Right forelimb (tissue), 1 donor: ENCODE measurements around the gene RALGAPA2.

ENCODE experiments used
- DNase-seq: peaks from one replicate; pipeline ENCODE4 v3.0.0-alpha.2; 2018

The RALGAPA2 gene

DNA sequence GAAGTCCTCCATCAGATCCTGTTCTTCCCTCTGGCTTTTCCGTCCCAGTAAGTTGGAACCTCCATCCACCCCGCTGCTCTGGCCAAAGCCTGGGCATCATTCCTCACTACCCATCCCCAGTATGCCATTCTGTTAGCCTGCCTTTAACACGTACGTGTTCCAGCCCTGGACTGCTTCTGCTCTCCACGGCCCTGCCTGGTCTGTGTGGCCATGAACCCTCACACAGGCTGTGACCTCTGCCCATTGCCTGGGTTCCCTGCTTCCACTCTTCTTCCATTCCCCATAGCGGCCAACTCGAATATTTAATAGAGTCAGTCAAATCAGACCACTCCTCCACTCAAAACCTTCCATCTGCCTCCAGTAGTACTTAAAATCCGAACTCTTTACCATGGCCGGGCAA, 29.4 kb downstream of the RALGAPA2 start:
- DNase-seq = no peak

DNA sequence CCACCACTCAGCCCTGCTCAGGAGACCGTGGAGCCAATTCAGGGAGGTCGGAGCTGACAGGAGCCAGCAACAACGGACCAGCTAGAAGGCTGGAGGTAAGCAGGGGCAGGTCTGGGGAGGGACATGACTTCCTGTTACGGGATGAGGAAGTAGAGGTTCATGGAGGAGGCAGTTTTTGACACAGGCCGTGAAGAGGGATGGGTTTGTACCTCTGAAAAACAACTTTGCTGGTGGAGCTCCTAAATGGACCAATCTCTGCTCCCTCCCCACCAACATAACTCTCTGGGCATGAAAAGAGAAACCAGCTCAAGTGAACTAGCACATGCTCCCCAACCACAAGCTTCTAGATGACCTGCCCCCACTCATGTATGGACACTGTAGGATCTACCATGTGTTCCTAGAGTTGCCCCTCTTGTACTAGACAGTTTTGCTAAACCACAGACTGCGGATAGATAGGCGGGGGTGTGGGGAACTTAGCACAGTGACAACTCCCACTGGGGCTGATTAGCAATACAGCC, 31.4 kb downstream of the RALGAPA2 start:
- no peak for DNase-seq

DNA sequence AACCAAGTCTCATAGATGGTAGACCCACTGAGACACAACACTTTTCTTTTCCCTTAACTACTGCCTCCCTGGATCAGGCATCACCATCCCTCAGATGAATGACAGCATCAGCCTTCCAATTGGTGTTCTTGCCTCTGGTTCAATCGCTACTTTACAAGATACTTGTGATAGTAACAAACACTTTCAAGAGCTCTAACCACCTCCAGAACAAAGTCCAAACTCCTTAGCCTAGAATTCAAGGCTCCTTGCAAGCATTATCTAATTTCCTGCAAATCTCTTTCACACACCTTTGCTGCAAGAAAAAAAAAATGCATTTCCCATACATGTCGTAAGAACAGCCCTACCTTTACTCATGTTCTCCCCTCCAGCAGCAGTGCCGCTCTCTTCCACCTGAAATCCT, 33.1 kb downstream of the RALGAPA2 start:
- no peak for DNase-seq

DNA sequence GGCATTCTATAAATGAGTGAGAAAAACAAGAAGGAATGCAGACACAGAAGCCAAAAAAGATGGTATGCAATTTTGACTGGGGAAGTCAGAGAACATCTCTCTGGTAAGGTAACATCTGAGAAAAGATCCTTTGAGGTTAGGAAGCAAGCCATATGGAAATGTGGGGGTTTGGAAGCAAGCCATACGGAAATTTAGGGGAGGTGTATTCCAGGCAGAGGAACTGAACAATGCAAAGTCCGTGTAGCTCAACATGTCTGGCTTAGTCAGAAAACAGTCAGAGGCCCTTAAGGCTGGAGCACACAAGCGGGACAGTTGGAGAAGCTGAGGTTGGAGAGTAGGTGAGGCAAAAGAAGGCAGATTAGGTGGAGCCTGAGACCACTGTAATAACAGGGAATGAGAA, 35.3 kb downstream of the RALGAPA2 start:
- DNase-seq = no peak

DNA sequence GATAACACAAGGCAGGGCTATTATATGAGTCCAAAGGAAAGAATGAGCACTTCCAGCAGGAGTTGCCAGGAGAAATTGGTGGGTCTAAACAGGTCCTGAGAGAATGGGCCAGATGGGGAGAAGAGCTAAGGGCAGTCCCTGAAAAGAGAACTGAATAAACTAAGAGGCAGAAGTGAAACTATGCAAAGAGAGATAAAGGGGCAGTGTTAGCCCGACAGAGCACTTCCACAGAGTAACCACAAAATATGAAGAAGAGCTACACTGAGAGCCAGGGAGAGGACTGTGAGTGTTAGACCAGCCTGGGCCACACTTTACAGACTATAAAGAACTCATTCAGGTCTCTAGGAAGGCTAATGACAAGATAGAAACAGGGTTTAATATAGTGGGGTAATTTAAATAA, 43.8 kb downstream of the RALGAPA2 start:
- DNase-seq = no peak

DNA sequence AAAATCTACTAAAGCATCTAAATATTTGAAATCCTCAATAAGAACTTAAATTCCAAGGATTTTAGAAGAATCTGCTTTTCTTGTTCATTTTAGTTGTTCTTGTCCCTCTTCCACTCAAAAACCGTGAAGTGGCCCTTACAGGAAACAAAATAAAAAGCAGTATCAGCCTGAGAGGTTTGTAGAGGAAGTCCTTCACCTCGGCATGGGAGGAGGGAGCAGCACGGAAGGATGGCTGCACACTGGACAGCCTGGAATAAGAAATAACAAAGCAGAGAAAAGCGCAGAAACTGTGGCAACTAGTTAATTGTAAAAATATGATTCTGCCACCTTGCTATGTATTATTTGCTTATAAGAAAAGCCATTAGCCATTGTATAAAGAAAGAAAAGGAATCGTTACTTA, 46.1 kb downstream of the RALGAPA2 start:
- no peak for DNase-seq

DNA sequence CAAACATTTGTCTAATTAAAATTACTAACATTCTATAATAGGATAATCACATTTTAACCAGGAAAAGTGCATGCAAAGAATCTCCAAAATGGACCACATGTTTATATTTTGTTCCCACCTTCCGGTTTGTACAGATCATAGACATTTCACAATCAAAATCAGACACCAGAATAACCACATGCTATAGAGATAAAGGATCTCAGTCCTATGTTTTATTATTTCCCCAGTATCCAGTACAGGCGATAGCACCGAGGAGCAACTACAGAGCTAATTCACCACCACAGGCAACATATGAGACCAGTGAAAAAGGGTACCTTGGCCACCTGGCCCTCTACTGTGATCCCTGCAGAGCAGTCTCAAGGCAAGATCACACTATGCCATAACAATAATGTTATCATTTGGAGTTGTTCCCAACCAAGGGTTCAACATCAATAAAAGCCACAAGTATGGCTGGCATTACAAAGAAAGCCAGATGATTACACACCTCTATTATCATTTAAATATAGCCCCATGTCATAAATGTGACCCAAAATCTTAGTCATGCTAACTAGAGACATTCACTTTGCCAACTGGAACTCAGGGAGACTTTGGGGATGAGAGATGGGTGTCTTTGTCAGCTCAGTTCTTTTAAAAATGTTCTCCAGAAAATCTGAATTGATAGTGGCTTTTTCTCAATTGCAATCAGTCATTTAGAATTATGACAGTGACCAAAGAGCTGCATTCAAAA, 46.7 kb downstream of the RALGAPA2 start:
- DNase-seq = no peak

DNA sequence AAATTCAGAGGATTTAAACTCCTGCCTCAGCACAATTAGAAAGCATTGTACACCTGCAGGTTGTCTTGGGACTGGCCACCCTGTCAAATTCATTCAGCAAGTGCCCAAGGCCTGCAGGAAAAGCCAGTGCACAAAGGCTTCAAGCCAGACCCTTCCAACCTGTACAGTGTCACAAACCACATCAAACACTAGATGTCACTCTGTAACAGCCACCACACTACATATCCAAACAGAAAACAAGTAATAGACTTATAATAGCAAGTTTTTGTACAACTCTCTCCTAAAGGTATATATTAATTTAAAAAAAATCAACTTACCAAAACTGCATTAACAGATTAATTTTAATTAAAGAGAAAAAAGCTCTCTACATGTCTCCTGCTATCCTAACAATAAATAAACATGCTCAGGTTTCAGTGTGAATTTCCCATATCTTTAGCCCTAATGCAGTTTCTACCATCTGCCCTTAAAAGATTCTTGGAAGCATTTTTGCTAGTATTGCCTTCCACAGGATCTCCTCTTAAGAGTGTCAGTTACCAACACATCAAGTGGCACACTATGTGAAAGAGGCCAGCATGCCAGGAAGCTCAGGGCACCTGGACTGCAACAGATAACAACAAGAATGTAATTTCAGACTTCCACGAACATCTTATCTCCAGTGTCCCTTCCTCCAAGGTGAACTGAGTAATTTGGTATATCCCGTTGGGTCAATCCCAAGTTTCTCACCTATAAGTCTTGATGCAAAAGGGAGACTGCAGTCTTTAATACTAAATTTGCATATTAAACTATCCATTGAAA, 47.5 kb downstream of the RALGAPA2 start:
- no peak for DNase-seq

DNA sequence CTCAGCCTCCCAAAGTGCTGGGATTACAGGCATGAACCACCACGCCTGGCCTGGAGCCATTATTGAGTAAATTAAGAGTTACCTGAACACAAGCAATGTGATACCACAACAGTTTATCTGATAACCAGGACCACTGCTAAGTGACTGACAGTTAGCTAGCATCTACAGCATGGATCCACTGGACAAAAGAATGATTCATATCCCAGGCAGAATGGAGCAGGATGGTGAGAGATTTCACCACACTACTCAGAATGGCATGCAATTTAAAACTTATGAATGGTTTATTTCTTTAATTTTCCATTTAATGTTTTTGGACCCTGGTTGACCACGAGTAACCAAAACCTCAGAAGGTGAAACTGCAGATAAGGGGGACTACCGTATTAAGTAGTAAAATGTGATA, 48.6 kb downstream of the RALGAPA2 start:
- no peak for DNase-seq

DNA sequence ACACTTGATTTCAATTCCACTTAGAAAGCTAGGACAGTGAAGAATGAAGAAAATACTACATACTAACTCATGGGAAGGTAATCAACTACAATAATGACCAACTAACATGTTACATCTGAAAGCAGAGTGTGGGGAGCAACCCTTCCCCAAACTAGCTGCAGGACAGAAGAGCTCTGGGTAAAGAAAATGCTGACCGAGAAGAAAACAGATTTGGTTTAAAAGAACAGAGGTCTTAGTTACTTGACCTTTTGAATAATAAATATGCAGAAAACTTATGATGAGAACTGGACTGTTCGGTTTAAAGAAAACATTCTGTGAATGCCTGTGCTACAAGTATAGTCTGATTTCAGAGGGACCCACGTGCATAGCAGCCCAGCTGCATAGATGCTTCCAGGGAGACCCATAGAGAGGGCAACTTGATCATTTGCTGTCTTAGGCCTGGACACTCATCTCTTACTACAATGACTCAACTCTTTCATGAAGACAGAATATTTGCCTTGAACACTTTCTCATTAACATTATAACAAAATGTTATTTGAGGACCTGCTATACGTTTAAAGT, 53.5 kb downstream of the RALGAPA2 start:
- DNase-seq = no peak

DNA sequence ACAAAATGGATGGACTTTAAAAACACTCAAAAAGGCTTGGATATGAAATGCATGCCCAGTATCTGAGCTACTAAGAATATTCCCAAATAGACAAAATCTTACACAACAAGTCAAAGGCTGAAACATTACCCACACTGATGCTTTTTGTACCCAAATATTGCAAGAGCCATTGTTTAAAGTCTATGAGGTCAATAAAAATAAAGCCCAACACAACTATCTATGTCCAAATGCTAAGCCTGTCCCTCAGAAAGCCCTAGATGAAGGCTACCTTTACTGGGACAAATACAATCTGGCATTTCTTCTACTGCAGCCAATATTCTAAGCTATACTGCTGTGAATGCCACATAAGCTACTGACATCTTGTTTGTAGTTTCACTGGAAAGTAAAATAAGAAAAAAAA, 54.3 kb downstream of the RALGAPA2 start:
- DNase-seq = no peak

DNA sequence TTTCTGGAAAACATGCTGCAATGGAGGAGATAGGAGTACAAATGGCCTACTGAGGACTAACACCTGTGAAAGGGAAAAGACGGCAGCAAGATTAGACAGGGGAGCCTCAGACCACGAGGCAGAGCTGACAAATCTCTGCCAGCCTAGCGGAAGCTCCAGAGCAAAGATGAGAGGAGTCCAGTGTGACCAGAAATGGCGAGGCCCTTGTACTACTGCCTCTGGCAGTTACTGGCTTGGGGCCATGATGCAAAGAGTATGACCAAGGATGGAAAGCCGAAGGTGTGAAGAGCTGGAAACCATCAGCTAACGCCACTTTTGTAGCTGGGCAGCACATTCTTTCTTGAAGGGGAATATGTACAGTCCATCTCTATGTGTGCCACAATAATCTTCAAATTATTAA, 55.4 kb downstream of the RALGAPA2 start:
- DNase-seq = no peak

DNA sequence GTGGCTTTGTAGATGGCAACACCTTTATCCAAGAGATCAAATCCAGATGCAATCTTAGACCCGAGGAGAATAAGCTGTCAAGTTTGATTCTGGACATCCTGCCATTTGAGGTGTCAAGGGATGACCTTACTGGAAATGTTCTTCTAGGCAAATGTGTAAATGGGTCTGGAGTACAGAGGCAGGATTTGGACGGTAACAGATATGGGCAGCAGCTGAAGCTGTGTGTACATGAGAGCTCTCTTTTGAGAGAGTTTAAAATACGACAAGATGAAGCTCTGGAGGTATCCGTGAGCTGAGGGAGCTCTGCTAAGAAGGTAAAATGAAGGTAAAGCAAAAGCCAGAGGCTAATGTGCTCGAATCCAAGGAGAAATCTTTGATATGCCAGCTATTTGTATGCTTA, 56.6 kb downstream of the RALGAPA2 start:
- no peak for DNase-seq

DNA sequence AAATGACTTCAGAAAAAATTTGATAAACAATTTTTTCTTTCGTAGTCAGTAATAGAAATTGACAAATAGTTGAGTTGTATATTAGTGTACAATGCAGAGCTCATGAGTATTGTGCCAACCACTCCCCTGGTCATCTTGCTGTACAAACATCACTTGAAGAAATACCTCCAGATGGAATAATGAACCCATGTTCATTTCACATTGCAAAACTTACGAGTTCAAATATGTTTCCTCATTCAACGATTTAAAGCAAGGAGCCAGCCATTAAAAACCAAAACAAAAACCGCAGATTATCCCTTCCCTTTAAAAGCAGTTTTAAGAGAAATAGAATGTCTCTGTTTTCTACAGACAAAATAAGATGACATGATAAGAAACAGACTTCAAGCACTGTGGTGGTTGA, 62.5 kb downstream of the RALGAPA2 start:
- no peak for DNase-seq

DNA sequence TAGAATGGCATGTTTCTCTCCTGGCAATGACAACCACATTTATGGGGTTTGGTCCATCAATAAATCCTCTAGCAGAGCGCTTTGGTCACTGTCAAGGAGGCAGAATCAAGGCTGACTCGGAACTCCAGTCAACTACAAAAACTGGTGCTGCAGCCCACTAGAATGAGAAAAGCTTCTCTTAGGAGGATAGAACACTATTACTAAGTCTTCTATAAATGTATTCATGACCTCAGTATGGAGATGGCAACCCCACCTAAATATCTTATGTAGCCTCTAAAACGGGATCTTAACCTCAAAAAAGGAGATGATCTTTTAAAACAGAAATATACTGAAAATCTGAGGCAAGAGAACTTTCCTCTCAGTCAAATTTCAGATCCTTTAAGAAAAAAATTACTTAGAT, 68.5 kb downstream of the RALGAPA2 start:
- no peak for DNase-seq

DNA sequence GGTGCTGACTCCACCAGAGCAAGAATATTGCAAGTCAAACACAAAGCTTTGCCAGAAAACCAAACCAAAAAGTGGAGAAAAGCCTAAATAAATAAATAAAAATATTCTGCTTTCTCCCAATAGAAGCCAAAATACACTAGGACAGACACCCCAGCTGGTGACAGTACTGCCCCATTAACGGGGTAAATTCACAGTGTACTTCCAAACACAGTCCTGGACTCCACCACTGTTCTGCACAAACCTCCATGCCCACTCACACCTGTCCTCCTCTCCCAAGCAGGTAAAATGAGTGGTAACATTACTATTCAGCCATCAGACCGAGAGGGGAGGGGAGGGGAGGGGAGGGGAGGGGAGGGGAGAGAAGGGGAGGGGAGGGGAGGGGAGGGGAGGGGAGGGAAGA, 70.7 kb downstream of the RALGAPA2 start:
- no peak for DNase-seq

DNA sequence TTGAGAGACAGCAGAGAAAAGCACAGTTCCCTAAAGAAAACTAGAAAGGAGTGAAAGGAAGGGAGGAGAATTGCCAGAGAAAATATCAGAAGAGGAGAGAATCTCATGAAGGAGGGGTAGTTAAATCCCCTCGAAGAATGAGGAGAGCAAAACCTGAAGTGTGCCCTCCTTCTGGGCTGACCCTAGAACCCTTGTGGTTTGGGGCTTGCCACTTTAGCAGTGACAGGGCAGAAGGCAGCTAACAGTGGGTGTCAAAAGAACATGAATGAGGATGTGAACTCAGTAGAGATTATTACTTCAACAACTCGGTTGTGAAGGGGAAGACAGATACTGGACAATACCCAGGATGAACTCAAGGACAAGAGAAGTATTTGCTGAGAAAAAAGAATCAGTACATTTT, 73.6 kb downstream of the RALGAPA2 start:
- no peak for DNase-seq

DNA sequence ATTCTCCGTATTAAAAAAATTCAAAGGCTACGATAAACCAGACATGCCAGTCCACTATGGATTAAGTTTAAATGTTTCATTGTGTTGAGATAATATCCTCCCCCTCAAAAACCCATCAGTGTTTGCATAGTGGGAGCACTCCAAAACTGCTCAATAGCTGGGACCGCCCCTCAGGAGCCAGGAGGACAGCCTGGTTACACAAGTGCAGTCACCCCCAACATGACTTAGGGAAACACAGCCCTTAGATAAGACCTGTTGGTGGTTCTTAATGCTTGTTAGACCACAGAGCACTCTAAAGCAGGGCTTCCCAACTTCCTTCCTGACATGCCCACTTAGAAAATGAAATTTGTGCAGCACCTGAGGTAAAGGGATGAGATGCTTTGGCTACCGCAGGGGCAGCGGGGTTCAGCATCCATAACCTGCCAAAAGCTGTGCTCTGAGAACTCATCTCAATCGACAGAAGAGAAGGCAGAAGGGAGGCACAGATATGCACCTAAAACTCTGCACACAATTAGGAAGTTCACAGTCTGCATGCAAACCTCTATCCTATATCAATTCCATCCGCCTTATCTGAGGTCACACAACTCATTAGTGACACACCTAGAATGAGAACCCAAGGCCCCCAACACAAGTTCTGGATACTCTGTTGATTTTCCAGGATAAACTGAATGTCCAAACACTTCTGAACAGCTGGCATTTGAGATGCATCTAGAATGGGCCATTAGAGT, 74.3 kb downstream of the RALGAPA2 start:
- DNase-seq = no peak

DNA sequence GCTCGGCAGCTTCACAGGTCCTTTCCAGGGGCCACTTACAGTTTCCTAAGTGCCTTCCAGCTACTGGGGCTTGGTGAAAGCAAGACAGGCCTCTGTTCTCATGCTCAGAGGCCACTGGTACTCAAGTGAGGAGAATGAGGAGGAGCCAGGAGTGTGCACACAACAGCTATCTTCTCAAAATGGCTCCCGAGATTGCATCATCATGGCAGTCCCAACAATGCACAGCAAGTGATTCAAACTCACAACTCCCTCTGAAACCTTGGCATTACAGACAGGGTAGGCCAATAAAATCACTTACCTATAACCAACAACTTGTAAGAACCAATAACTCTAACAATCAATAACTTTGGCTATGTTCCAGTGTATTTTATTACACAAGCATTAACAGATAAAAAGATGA, 77.4 kb downstream of the RALGAPA2 start:
- DNase-seq = no peak

DNA sequence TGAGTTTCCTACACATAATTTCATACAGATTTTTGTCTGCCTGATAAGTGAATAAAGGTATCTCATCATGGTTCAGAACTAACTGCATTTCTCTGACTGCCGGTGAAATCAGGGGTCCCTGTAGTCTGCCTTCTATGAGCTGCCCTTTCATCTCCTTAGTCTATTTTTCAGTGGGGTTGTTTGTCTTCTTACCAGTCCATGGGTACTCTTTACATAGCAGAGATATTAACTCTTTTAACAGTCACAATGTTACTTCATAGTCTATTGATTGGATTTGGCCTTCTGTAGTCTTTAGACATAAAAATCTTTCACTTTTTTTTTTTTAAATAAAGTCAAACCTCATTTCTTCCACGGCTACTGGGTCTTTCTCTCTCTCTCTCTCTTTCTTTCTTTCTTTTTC, 79.8 kb downstream of the RALGAPA2 start:
- no peak for DNase-seq

DNA sequence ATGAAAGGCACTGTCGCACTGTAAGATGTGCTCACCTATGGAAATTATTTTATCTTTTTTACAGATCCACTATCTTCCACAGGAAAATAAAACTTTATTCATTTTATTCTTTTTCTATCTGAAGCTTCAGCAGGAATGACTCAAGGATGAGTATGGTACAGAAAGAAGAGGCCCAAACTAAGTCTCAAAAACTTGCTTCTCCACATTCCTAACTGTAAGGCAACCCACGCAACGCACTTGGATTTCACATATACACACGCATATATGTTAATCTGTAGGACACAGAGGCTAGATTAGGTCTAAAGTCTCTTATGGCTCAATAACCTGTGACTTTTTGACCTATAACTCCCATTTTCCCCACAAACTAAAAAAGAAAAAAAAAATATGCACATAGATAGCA, 81.9 kb downstream of the RALGAPA2 start:
- no peak for DNase-seq

DNA sequence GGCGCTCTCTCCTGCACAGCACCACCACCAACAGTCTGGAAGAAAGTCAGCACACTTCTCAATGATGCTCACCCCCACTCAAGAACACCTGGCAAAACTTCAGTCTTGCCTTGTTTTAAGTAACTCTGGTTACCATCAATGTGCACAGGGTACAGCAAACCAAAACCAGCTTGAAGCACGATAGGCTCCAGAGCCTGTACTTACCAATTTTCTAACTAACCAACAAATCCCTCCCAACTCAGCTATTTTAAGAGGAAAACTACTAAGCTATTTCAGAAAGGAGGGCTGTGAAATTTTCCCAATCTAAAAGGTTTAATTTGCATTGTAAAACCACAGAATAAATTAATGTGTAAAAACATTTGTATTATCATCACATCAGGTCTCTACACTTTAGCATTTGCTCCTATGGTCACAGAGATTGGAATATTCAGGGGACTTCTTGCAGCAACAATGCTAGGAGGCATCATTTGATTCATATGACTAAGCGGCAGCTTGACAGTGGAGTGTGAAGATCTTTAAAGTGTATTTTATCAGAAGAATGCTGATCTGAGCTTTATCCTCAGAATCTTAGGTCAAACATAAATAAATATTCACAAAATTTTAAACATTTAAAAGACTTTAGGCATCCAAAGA, 82.8 kb downstream of the RALGAPA2 start:
- no peak for DNase-seq

DNA sequence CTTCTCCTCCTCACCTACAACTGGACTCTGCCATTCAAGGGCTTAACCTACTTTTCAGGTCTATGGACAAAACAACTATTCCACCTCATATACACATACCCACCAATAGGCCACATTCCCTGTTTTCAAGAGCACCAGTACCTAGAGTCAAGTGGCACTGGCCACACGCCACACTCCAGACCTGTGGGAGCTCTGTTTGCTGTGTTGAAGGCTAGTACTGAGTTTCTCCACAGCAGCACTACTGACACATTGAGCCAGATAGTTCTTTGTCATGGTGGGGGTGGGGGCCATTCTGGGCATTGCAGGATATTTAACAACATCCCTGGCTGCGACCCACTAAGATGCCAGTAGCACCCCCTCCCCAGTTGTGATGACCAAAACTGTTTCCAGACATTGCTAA, 84.1 kb downstream of the RALGAPA2 start:
- no peak for DNase-seq
